HG02973 (cell line): ENCODE results near the gene UBXN7.
"Not testable (repeated sequence)": the region's sequence is repeated elsewhere in the genome, so short reads cannot be mapped to it uniquely, and the experiment has no call there.

Experiments used
- ATAC-seq: cut with Tn5 transposase; IDR thresholded peaks from one replicate; pipeline ENCODE4 v1.9.1; 2021; ENCODE audit warnings: moderate library complexity; ENCODE audit not compliant: unreplicated experiment

Gene UBXN7

DNA sequence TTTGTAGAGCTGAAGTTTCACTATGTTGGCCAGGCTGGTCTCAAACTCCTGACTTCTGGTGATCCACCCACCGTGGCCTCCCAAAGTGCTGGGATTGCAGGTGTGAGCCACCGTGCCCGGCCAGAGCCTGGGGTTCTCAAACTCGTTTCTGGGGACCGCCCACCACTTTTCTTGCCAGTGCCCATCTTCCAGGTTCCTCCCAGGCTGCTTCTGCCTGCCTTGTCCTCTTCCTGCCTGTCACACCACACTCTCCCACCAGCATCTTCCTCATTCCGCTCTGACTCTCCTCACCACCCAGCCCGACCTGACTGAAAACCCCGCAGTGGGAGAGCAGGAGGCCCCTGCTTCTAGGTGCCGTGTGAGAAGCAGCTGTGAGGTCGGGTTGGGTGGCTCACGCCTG is 111.1 kb downstream of the UBXN7 start:
- ATAC-seq, result no peak

DNA sequence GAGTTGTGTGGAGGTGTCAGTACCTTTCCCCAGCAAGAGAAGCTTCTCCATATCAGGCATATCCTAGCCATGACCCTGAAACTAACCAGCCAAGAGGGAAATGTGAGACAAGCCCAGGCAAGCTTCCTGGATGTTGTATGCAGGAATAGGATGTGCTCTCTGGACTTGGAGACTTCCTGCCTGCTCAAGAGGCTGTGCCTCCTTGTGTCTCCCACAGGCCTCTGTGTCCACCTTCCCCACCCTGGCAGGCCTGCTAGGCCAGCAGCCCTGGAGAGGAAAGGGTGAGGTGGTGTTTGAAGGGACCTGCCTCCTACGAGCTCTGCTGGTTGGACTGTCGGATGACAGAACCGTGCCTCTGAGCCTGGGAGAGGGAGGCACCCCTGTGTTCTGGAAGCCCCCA is 112.1 kb downstream of the UBXN7 start:
- no peak for ATAC-seq

- ATAC-seq, result peak; percentile 78
Measured at GRCh38 chr3:196317687-196318467, 114.3 kb downstream of the UBXN7 start, which contains the start of gene DYNLT2B. TSS of gene DYNLT2B (minus strand) at chr3:196318240. CDS start at chr3:196318152, 88 bp downstream.

DNA sequence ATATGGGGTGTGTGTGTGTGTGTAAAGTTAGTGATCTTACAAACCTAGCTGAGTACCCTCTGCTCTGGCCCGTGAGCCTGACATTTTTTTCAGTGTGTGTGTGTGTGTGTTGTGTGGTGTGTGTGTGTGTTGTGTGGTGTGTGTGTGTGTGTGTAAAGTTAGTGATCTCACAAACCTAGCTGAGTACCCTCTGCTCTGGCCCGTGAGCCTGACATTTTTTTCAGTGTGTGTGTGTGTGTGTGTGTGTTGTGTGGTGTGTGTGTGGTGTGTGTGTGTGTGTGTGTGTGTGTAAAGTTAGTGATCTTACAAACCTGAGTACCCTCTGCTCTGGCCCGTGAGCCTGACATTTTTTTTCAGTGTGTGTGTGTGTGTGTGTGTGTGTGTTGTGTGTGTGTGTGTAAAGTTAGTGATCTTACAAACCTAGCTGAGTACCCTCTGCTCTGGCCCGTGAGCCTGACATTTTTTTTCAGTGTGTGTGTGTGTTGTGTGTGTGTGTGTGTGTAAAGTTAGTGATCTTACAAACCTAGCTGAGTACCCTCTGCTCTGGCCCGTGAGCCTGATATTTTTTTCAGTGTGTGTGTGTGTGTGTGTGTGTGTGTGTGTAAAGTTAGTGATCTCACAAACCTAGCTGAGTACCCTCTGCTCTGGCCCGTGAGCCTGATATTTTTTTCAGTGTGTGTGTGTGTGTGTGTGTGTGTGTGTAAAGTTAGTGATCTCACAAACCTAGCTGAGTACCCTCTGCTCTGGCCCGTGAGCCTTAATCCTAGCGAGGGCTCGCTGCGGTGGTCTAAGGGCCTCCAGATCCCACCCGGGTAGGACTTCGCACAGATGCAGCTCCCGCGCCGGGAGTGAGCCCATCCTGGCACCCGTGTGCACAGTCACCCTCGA is 115.2 kb downstream of the UBXN7 start:
- ATAC-seq, result not testable (repeated sequence)

DNA sequence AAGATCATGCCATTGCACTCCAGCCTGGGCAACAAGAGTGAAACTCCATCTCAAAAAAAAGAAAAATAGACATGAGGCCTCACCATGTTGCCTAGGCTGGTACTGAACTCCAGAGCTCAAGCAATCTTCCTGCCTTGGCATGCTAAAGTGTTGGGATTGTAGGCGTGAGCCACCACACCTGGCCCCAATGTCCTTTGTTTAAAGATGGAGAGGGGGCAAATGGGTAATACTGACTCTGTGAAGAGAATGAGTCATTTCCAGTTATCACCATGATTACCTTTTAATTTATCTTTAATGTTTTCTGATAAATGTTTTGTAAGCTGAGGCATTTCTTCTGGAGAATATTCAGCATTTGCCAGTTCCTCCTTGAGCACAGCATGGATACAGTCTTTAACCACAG is 116.4 kb downstream of the UBXN7 start:
- ATAC-seq, result no peak

DNA sequence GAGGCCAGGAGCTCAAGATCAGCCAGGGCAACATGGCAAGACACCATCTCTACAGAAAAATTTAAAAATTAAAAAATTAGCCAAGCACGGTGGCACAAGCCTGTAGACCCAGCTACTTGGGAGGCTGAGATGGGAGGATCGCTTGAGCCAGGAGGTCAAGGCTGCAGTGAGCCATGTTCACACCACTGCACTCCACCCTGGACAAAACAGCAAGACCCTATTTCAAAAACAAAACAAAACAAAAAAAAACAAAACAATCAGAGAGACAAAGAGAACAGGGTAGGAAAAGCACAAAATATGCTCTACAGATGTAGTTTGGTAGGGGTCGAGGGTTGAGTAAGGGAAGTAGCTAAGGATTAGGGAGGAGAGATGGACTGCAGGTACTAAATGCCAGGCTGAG is 117.6 kb downstream of the UBXN7 start:
- ATAC-seq, result no peak

DNA sequence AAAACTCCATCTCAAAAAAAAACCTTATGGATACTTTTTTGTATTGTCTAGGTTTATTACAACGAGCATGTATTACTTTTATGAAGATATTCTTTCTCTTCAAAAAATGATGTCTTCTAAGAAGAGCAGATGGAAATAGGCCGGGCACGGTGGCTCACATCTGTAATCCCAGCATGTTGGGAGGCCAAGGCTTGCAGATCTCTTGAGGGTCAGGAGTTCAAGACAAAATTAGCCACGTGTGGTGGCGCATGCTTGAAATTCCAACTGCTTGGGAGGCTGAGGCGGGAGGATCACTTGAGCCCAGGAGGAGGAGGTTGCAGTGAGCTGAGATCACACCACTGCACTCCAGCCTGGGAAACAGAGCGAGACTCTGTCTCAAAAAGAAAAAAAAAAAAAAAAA is 118.1 kb downstream of the UBXN7 start:
- ATAC-seq, result not testable (repeated sequence)

GRCh38 chr3:196302960-196303359 is 129.3 kb downstream of the UBXN7 start:
- ATAC-seq, result not testable (repeated sequence)

DNA sequence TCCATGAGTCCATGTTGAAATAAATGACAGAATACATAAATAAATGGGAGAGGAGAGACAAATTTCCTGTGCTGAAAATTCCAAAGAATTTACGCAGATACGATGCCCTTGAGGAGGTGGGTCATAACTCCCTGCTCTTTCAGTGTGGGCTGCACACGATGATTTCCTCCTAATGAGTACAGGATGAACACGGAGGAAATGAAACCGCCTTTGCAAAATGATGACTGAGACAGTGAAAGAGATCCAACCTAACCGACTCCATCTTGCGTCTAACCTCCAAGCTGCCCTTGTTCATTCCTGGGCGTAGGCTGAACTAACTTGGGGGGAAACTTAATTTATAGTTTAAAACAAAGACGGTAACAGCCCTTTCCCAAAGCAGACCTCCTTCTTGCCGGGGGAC is 129.7 kb downstream of the UBXN7 start:
- ATAC-seq, result not testable (repeated sequence)

- no peak for ATAC-seq
Measured at GRCh38 chr3:196298521-196298920, 133.7 kb downstream of the UBXN7 start.
